GM20000 (cell line): ENCODE data around the gene KRTAP12-2.

Experiments used
- DNase-seq: peaks from one replicate; pipeline ENCODE4 v3.0.0; 2012; ENCODE audit warnings: low spot score
- TF ChIP-seq, protein P1 (sequence below): IDR thresholded peaks from 2 replicates; pipeline ENCODE4 v1.5.1; 2012; ENCODE audit warnings: mild to moderate bottlenecking, control low read depth; ENCODE audit errors: extremely low read depth, missing control alignments

The KRTAP12-2 gene

GRCh38 chr21:44657635-44658540 lies 8.8 kb downstream of the KRTAP12-2 start, which contains the start of gene KRTAP12-3:
Gene KRTAP12-3 (plus strand): TSS chr21:44657932. CDS start chr21:44657980, 48 bp downstream.
- TF ChIP-seq, protein P1, sequence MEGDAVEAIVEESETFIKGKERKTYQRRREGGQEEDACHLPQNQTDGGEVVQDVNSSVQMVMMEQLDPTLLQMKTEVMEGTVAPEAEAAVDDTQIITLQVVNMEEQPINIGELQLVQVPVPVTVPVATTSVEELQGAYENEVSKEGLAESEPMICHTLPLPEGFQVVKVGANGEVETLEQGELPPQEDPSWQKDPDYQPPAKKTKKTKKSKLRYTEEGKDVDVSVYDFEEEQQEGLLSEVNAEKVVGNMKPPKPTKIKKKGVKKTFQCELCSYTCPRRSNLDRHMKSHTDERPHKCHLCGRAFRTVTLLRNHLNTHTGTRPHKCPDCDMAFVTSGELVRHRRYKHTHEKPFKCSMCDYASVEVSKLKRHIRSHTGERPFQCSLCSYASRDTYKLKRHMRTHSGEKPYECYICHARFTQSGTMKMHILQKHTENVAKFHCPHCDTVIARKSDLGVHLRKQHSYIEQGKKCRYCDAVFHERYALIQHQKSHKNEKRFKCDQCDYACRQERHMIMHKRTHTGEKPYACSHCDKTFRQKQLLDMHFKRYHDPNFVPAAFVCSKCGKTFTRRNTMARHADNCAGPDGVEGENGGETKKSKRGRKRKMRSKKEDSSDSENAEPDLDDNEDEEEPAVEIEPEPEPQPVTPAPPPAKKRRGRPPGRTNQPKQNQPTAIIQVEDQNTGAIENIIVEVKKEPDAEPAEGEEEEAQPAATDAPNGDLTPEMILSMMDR = no peak
- DNase-seq = no peak

DNA sequence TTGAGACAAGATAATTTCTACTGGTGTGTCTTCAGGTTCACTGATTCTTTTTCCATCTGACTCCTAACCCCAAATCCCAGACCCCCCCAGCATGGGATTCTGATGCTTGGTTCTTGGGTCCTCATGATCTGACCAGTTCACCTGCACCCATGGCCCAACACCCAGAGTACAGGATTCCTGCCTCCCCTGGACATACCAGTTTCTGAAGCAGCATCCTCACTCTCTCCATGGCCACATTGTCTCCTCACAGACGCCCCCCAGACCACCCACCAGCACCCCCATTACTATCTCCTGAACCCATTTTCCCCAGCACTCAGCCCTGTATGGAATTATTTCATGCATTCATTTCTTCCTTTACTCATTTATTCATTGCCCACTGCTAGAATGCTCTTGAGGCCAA lies 9.9 kb downstream of the KRTAP12-2 start:
- TF ChIP-seq, protein P1 = no peak
- DNase-seq = no peak

DNA sequence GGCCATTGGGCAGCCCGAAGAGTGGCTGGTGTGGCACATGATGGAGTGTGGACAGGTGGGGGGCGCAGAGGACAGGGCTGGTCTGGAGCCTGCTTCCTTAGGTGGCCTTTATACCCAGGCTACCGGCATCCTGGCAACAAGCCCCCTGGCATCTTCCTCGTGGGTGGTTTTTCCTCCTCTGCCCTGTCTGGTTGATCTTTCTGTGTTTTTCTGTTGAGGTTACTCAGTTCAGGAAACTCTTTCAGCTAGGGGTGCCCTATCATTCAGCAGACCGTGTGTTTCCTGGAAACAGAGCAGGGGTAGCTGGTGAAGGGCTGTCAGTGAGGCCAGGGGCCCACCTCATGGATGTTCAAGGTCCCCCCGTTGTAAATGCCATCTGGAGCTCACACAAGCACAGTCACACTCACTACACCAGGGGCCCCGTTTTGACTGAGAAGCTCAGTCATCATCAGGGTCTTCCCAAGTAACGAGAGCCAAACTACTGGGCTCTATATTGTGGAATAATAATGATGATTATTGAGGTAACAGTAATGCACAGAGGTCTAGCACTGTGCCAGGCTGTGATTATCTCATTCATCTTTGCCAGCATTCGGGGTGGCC lies 12.1 kb downstream of the KRTAP12-2 start, which contains the start of gene KRTAP12-4:
KRTAP12-4 (minus strand) TSS at position 84 of the 600 bp plus-strand sequence; CDS start at position 39, 45 bp downstream.
- no peak for DNase-seq
- TF ChIP-seq, protein P1 = no peak

DNA sequence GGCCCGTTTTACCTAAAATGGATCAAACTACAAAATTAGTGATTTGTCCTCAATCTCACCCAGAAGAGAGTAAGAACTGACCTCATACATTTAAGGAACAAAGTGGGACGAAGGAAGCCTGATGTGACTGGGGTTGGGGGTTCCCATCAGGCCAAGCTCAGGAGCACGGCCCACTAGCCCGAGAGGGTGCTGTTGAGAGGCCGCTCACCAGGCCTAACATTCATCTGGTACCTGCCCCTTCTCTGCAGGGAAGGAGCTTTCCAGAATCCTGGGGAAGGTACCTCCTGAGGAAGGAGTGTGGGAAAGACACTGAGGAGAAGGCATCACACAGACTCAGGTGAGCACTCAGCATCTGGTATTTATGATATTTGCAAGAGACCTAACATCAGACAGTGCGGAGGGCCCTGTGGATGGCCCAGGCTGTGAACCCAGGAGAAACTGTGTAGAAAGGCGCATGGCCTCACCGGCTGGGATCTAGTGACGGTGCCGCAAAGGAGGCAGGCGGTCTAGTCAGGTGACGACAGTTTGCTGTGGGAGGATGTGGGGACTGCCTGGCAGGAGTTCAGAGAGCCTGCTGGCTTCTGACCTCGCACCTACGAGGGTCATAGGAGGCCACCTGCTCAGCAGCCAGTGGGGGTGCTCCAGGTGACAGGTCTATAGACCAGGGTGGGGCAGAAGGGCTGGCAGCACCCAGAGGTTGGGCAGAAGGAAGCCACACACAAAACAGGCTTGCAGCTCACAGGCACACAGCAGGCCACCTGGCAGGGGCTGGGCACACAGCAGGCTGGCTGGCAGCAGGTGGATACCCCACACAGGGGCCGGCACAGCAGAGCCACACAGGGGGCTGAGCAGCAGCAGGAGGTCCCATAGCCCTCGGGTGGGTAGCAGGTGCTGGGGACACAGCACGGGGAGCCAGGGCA lies 12.8 kb downstream of the KRTAP12-2 start:
- TF ChIP-seq, protein P1 = no peak

DNA sequence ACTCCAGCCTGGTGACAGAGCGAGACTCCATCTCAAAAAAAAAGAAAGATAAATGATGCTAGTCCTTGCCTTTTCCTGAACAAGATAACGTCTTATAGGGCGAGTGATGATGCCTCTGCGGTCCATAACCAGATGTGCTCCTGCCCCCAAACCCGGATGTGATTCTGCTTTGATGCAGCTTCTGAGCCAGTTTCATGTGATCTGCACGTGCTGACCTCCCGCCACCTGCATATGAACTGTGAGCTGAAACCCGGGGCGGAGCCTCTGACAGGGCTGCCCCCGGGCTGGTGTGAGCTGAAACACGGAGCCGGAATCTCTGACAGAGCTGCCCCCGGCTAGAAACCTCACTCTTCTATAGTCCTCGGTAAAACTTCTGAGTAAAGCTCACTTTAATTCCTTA lies 13.6 kb downstream of the KRTAP12-2 start:
- TF ChIP-seq, protein P1 = no peak
- no peak for DNase-seq

More for the DNA sequence above, 12.8 kb downstream of the KRTAP12-2 start:
- no peak for DNase-seq

- TF ChIP-seq, protein P1 = no peak
- DNase-seq = no peak
Measured at GRCh38 chr21:44650973-44651675, 15.6 kb downstream of the KRTAP12-2 start.
